Putamen (tissue), 1 donor: ENCODE measurements around the gene MDN1.
A peak's percentile ranks its signal among the peaks of the same experiment; 100 is the strongest.
"Not testable (repeated sequence)": the region's sequence is repeated elsewhere in the genome, so short reads cannot be mapped to it uniquely, and the experiment has no call there.

Experiments used
- DNase-seq: peaks from one replicate; pipeline ENCODE4 v3.0.0-alpha.2; 2016; ENCODE audit warnings: low spot score

MDN1 gene

DNA sequence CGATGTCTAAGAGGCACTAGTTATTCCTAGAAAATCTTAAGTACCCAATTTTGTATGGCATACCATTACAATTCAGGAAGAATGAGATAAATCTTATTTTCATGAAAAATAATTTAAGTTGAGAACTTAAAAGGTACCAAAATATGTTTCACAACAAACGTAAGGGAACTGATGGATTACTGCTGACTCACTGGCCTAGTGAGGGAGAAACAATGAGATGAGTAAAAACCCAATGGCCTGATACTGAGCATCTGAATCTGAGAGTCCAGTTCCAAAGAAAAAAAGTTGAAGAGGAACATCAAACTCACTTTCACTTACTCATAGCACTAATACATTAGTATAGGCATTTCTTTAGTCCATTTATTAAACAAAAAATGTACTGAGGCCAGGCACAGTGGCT is 56.0 kb downstream of the MDN1 start:
- DNase-seq: no peak

DNA sequence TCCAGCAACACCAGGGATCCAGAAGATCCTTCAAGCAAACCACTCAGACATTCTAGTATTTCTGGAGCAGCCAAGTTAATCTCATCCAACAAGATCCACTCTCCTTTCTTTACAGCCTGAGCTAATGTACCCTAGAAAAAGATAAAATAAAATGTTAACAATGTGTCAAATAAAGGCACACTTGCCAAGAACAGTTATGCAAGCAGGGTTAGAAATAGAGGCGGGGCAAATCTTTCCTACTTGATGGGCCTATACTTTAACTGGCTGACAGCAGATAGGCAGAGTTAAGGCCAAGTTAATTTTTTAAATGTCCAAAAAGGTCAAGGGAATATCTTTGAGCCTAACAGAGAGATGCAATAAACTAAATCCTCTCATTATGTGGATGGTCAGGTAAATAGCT is 60.8 kb downstream of the MDN1 start:
- DNase-seq: peak; percentile 46

DNA sequence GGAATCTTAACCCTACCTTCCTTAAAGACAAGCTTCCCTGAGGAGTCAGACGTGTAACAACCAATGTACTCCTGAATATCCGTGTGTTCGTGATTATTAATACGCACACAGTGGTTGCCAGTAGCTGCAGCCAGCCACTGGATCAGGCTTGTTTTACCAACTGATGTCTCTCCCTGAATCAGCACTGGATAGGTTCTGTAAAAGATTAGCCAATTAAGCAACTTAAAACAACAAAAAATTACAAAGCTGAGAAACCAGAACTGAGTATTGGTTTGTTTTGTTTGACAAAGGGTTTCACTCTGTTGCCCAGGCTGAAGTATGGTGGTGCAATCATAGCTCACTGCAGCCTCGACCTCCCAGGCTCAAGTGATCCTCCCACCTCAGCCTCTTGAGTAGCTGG is 69.3 kb downstream of the MDN1 start:
- no peak for DNase-seq

DNA sequence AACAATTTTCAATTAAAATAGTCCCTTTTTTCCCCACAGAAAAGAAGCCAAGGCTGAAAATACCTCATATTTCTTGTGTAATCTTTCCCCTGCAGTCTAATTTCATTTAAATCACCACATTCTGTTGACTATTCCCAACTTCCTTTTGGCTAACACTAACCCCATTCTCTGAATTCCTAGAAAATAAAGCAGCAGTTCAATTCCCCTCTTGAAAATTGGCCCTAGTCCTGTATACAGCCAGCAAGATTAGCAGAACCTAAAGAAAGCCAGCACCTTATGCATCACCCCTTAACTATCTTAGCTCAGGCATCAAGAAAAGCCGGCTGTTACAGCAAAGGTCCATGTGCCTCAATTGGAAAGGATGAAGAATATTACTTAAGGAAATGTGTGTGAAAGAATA is 69.7 kb downstream of the MDN1 start:
- no peak for DNase-seq

DNA sequence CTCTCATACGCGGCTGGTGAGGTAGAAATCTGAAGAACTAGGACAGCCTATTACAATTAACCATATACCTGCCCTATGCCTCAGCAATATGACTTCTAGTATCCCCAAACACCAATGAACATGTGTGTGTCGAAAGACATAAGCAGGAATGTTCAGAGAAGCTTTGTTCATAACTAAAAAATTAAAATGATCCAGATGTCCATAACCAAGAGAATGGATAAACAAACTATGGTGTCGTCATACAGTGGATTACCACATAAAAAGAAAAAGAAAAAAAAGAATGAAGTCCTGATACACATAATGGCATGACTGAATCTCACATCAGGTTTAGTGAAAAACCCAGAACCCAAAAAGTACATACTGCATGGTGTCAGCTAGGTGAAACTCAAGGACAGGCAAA is 73.9 kb downstream of the MDN1 start:
- DNase-seq: no peak

DNA sequence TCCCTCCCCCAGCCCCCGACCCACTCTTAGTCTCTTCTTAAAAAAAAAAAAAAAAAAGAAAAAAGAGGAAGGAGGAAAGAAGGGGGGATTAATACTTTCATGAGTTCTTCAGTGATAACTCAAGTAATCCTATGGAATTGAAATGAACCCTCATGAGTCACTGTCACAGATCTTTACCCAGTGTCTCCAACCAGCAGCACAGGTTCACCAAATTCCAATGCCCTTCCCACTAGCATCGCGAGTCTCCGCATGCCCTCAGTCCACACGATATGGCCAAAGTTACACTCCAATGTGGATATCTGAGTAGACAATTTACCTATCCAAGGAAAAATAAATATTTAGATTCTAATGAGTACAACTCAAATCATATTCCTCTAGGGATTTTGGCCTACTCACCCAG is 74.5 kb downstream of the MDN1 start:
- DNase-seq: no peak

DNA sequence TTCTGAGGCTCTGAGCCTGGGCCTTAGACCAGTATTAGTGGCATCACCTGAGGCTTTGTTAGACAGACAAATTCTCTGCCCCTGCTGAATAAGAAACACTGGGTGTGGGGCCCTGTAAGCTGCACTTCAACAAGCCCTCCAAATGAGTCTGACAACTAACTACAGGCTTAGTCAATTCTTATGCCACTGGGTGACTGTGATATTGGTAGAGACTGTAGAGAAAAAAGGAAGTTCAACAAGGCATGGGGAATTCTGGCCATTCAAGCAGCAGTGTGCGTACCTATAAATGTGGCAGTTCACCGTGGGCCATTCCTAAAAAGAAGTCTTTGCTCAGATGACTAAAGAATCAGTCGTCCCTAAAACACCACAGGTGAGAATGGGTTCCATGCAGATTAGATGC is 82.7 kb downstream of the MDN1 start:
- no peak for DNase-seq

DNA sequence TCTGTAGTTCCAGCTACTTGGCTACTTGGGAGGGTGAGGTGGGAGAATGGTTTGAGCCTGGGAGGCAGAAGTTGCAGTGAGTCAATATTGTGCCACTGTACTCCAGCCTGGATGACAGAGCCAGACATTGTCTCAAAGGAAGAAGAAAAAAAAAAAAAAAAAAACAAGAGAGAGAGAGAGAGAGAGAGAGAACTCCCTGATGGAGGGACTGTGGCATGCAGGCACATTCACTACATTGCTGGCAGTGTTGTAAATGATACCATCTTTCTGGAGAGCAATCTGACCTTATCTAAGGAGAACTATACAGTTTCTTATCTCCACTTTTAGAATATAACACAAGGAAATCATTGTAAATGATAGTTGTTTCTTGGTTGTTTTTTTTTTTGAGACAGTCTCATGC is 85.1 kb downstream of the MDN1 start:
- DNase-seq: no peak

DNA sequence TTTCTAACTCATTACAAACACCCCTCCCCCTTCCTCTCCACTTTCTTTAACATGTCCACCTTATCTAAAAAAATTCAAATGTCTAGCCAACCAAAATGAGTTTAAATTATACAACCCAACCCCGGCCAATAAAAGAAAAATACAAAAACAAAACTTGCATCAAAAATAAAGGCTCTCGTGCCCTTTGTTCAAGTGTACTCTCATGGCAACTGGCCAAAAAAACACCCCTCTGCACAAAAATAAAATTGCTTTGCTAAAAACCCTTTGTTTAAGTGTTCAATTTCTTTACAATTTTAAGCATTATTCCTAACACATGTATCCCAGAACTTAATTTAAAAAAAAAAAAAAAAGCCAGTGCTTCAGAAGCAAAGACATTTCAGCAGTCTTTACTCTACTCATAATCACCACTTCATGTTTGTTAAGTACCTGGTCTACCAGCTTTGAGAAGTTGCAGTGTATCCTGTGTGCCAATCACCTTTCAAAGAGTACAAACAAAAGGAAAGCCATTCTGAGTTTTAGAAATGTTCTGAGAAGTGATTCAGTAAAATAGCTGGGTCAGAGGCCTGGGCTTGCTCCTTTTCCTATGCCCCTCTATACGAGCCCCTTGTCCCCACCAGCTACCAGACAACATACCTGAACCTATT is 87.5 kb downstream of the MDN1 start:
- DNase-seq: no peak

DNA sequence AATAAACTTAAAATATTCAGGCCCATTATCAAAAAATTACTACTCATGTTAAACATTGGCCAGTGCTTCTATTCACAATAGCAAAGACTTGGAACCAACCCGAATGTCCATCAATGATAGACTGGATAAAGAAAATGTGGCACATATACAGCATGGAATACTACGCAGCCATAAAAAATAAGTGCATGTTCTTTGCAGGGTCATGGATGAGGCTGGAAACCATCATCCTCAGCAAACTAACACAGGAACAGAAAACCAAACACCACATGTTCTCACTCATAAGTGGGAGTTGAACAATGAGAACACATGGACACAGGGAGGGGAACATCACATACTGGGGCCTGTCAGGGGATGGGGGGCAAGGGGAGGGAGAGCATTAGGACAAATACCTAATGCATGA is 88.3 kb downstream of the MDN1 start:
- not testable (repeated sequence) for DNase-seq

DNA sequence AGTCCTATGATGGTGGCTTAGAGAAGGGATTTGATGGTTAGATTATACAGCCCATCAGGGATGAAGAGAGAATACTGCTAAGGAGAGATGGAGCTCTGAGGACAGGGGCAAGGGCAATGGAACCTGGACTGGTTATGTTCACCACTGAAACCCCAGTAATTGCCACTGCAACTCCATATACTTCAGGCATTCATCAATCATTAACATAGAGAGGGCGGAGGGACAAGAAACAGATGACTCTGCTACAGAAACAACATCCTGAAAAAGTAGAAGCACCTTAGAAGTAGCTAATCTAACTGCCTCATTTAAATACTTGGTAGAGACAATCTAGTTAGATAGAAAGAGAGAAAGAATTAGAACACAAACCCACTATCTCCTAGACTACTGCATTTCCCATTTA is 89.8 kb downstream of the MDN1 start:
- DNase-seq: no peak

DNA sequence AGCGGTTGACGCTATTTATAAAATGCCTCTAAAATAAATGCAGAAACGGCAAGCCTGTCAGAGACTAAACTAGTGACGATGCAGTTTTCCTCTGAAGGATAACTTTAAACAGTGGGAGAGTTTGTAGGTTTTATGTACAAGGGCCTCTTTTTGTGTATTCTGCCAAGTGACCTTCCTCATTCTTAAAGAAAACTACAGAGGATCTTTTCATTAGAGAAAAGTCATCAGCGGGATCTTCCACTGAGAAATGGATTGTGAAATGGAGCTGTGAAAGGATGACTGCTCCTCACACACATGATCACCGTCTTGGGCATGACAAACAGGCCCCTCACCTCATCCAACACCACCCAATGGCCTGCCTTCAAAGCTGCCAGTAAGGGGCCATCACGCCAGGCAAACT is 92.1 kb downstream of the MDN1 start:
- no peak for DNase-seq

DNA sequence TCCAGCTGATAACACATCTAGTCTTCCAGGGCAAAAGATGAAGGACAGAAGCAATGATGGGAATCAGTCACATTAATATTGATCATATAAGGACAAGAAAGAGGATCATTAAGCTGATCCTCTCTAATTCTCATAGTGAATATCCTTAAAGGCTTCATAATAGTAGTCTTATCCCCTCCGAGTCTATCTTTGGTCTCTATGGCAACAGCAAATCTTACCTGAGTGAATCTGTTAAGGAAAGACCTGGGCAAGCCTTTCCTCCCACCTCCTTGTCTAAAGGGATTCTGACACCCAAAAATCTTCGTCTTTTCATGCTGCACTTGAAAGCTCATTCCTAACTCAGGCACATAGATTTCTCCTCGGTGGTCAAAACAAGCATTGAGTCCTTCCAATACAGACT is 94.6 kb downstream of the MDN1 start:
- peak; percentile 10 for DNase-seq

DNA sequence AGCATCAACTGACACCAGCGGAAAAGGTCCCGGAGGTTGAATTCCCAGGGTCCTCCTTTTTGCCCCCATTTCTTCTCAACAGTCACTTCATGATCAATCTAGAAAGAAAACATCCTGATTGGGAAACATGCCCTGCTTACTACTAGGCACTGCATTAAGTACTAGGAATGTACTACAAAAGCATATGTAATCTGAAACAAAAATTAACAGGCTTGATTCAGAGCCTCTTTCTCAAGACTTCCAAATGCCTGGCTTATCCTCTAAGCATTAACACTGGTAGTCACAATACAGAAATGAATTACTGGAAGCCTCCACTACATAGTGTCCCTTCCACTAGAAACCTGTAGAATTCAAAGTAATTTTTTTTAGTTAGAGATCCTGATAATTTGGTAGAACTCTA is 96.5 kb downstream of the MDN1 start:
- no peak for DNase-seq

DNA sequence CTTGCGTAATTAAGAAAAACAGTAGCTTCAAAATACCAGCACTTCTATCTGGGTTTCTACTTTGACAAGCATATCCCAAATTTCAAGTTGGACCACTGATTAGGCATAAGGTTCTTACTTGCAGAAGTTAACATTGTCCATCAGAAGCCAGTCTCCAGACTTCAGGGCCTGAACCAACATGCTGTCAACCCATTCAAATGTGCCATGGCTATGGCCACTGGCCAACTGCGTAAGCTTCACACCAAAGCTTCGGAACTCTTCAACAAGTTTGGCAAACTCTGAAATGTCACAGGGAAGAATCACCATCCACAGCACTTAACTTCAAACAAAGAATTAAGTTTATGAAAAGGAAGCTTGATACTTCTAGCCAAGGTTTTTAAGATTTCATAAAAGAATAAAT is 103.1 kb downstream of the MDN1 start:
- DNase-seq: no peak

DNA sequence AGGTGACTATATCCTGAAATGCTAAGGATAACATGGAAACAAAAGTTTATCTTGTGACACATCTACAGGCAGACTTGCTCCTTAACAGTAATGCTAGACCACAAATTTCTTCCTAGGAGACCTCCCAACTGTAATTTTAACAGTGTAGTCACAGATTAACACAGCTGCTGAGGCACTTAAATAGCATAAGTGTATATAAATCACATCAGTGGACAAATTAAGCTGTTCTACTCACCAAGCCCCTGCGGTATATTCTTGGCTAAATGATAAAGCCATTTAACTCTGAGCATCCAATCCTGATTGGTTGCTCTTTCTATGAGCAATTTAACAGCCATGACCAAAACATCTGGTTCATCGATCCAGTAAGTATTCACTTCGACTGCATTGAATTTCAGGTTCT is 107.8 kb downstream of the MDN1 start:
- DNase-seq: no peak

DNA sequence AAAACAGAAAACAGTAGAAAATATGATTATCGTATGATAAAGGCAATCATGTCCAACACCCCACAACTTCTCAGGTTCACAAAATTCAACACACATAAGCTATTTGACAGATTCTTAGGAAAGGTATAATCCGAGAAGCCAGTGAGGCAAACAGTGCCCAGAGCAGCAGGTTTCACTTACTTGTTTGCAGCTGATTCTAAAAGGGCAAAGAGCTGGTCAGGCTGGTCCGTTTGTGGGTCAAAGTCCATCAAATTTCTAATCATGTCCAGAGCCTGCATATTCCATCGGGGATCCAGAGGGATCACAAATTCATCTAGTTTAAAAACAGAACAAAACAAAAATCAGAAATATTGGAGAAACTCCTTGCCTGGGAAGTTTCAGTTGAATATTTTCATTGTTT is 111.3 kb downstream of the MDN1 start:
- no peak for DNase-seq

DNA sequence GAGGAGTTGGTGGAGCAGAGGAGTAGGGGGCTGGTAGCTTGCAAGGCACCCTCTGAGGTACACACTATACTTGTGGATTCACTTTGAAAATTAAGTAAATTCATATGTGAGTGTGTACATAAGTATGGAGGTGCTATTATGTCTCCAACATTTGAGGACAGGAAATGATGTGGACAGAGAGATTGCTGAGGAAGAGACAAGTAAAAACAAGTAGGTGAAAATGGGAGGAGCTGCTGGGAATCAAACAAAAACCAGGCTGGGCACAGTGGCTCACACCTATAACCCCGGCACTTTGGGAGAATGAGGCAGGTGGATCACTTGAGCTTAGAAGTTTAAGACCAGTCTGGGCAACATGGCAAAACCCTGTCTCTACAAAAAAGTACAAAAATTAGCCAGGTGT is 111.8 kb downstream of the MDN1 start:
- DNase-seq: no peak

DNA sequence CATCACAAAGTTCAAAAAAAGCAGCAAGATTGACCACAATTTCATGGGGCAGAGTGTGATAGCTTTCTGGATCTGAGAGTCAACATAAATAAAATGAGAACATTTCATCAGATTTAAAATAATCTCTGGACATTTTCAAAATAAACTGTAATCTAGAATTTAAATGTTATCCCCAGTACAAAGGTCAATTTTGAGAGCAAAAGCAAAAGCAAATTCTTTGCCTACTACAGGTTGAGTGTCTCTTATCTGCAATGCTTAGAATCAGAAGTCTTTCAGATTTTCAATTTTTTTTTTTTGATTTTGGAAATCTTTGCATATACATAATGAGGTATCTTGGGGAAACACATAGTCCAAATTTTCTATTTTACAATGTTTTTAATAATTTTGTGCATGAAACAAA is 113.5 kb downstream of the MDN1 start:
- DNase-seq: no peak

DNA sequence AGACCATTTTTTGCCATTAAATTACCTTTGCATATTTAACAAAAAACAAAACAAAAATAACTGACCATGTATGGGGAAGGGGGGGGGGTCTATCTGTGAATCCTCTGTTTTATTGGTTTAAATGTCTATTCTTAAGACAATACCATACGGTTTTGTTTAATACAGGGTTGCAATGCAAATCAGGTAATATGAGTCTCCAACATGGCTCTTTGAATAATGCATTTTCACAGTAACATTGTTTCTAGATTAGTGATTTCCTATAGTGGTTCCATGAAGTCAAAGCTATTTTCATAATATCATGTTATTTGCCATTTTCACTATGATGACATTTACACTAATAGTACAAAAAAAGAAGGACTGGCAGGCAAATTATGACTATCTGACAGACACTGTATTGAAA is 116.3 kb downstream of the MDN1 start:
- DNase-seq: no peak

DNA sequence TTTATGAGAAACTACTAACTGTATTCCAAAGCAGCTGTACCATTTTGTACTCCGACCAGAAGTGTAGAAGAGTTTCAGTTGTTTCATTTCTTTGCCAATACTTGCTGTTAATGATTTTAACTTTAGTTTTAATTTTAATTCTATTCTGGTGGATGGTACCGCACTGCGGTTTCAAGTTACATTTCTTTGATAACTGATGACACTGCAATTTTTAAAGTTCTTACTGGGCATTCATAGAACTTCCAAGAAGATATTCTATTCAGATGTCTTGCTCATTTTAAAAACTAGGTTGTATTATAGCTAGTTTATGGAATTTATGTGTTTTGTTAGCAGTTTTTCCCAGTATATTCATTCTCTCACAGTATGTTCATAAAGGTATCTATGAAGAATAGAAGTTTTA is 117.2 kb downstream of the MDN1 start:
- no peak for DNase-seq

DNA sequence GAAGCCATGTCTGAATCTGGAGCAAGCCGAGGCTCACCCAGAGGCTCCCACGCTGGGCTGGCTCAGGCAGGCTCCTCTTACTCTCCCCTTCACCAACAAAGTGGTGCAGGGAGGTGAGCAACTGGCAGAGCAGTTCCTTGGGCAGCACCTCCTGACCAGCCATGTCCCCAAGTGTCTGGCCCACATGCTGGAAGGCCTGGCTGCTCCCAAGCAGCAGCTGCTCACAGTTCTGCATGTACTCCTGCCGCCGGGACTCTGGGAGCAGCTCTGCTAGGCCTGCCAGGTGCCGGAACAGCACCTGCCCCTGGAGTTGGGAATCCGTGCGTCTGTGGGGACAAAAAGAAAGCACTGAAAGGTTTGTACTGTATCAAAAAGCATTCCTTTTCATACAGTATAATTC is 123.9 kb downstream of the MDN1 start:
- DNase-seq: no peak

DNA sequence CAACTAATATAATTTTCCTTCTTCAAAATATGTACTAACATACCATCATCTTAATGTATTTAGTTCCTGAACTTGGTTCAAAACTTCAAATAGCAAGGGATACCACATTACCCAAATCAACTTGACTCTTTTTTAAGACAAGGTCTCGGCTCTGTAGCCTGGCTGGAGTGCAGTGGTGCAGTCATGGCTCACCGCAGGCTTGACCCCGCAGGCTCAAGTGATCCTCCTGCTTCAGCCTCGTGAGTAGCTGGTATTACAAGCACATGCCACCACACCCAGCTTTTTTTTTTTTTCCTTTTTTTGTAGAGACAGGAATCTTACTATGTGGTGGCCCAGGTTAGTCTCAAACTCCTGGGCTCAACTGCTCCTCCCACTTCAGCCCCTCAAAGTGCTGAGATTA is 125.2 kb downstream of the MDN1 start:
- DNase-seq: no peak

DNA sequence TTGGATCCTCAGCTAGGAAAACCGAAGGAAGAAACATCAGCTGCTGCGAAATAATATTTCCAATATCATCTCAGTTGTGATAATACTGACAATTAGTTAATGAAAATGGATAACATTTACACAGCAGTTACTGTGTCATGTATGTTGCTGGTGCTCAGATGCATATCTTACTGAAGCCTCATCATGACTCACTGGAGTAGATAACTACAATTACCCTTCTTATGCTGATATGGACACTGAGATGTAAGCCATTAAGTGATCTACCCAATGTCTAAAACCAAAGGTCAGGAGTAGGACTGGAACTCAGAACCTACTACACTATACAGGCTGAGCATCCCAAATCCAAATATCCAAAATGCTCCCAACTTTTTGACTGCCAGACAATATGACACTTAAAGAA is 126.4 kb downstream of the MDN1 start:
- DNase-seq: no peak

DNA sequence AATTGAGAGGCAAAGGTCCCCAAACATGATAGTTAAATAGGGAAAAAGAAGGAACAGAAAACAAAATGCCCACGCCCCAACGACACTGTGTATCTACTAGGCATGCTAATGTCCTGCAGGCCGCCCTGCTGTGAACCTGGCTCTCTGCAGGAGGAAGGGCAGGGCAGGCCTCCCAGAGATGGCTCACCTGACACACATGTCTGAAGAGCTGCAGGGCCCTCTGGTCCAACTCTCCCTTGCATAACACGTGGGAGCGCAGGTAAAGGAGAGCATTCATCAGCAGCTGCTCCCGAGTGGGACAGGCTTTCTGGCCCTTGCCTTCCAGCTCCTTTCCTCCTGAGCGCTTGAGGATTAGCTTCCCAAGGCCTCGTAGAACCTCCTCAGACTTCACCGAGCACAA is 127.3 kb downstream of the MDN1 start:
- DNase-seq: no peak
